Raji (cell line): ENCODE results near the gene CAMKV.

Experiments
- POLR2A ChIP-seq: IDR thresholded peaks from 2 replicates; pipeline ENCODE4 v1.6.1; 2011; ENCODE audit warnings: low read depth, low read length, control low read depth; ENCODE audit not compliant: insufficient read depth

CAMKV gene

DNA sequence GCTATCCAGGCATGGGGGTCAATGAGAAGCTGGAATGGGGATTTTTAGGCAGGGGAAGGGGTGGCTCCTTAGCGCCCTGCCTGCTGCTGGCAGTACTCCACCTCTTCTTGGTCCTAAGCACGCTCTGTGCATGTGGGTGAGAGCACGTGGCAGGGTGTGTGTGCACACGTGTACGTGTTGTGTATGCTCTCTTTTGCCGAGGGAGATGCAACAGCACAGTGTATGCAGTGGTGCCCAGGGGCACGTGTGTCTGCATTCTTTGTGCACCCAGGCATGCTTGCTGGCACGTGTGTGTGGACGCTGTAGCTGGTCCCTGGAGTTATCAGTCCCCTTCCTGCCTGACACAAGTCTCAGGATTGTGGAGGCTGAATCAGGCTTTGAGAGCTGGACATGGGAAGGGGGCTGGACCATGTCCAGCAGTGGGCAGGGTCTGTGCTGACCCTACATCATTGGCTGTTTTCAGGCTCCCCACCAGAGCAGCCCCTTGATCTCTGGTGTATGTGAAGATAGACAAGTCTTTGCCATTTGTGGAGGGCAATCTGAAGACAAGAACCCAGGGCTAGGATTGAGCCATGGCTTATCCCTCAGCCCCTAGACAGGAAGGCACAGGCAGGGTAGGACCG, 1.9 kb upstream of the CAMKV start:
- no peak for TF ChIP-seq POLR2A

DNA sequence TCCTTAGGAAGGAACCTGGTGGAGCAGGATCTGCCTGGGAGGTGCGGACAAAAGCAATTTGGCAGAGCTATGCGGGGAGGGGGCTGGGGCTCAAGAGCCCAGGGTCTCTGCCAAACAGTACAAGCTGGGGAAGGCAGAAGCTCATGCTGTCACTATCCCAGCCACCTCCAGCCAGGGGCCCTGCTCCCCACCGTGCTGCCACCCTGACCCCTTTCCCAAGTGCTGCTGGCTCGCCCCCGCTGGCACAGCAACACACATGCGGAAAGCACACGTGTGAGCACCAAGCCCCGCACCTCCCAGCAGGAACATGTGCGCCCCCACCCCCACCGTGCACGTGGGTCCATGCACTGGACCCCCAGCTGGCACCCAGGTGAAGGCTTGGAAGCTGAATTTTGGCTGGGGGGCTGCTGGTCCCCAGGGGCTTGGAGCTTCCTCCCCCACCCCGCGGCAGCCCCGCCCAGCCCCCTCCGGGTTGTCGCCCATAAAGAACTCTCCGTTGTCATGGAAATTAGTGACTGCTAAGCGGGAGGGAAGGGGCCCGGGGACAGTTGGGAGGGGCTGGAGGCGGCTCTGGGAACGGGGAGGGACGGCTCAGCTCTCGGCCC, 742 bp downstream of the CAMKV start:
- TF ChIP-seq POLR2A: no peak

DNA sequence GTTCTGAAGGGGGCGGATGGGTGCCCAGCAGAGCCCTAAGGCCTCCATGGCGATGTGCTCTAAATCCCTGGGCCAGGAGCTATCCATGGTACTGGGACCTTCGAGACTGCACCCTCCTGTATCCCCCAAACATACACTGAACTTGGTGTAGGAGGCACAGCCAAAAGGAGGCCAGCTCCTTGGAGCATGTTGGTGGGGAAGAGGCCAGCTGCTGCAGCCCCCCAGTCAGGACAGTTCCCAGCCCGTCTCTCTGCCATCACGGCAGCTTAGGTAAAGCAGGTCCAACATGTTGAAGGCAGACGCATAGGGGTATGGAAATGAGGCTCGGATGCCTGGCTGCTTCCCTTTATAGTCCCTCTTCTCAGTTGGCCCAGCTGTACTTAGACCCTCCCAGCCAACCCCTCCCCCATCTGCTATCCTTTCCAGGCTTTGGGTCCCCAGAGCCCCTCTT, 1.8 kb downstream of the CAMKV start:
- no peak for TF ChIP-seq POLR2A

DNA sequence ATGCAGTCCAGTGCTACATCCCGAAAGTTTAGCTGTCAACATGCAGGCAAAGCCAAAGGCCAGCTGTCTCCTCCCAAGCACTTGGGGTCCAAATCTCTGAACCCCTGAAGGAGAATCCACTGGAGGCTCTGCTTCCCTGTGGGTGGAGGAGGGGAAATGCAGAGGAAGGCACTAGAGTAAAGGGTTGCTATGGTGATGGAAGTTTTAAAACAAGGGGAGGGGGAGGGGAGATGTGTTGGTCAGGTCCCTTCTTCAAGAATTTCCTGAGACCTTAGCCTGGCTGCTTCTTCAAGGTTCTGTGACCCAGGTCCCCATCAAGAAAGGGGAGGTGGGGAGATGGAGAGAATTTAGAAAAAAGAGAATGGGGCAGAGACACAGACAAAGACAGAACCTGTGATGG, 2.3 kb downstream of the CAMKV start:
- TF ChIP-seq POLR2A: no peak

DNA sequence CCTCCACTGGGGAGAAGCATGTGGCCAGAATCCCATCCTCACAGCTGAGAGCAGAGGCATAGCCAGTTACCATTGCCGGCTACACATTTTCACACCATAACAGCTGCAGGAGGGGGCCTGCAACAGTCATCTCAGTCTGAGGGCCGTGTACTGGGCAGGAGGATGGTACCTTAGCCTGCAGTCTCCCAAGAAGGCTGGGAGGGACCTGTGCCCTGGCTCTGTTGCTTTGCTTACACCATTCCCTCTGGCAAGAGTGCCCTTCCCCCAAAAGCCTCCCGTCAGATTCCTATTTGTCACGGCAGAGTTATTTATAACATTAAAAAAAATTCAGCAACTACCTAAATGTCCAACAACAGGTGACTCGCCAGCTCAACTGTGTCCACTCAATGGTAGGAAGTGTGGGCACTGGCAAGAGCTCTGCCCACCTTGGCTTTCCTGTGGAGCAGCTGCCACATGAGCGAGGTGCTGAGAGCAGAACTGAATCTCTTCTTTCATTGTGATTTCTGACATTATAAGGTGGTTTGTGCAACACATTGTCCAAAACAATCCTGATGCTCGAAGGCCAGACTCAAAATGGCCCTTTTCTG, 4.4 kb downstream of the CAMKV start:
- TF ChIP-seq POLR2A: no peak

DNA sequence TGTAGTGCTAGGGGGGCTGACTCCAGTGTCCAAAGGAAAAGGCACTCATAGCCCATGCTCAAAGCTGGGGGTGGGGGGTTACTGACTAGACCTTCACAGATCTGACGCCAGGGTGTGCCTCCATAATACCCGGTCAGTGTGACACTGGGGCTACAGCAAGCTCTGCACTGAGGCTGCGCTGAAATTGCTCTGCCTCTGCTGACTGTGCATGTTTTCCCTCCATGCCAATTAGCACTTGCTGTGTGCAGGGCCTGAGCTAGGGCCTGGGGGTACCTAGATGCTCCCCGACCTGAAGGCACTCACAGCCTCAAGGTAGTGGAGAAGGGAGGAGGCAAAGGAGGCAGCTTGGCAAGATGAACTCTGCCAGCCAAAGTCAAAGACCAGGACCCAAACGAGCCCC, 5.2 kb downstream of the CAMKV start:
- no peak for TF ChIP-seq POLR2A

DNA sequence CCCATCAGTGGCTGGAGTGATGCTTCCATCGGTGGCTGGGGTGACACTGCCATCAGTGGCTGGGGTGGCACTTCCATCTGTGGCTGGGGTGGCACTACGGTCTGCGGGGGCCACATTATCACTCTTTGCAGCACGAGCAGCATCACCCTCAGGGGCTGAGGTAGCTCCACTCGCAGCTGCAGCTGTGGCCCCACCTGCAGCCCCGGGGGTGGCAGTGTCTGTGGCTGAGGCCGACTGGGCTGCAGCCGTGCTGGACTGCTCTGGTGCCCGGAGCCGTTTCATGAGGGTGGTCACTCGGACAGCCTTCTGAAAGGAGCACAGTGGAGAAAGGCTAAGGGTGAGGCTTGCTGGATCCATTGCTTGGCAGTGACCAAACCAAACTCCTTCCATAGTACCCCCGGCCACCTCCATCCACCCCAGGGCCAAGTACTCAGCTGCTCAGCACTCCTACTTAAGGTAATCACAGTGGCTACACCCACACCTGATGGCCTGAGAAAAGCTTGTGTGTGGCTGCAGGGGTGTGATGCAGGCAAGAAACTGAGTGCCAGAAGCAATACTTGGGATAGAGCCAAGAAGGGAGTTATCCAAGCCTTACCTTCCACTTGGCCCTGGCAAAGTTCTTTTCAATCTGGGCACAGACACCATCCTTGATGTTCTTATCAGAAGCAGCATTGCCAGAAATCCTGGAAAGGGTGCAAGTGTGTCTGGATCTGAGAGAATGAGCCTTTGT, 10.0 kb downstream of the CAMKV start:
- TF ChIP-seq POLR2A: no peak

DNA sequence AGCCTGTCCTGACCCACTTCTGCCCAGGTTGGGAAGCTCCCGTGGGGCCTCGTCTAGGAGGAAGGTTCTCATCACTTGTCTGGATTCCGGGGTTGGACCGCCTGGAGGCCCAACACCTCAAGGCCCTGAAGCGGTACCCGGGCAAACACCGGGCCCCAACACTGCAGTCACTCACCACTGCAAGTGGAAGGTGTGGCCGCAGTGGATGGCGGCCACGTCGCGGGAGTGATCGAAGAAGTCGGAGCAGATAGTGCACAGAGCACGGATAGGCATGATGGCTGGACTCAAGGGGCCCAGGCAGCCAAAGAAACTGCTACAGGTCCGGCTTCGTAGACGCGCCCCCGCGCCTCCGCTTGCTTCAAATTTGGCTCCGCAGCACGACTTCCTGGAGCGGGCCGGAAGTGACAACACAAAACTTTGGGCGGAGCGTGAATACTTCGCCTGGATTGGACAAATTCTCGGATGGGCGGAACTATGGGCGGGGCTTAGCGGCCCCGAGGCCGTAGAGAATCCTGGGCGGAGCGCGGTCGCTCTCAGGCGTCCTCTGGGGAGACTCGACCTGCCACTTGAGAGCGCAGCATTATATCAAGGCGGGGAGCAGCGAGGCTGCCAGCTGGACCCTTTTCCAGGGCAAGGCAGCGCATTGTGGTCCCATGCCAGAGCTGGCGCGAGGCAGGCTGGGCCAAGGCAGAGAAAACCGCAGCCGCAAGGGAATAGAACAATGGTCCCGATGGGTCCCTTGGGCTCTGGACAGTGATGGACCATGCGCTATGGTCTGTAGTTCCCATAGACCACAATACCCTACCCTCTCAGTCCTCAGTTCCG, 13.3 kb downstream of the CAMKV start, which contains the start of gene TRAIP:
TSS of gene TRAIP (minus strand) at position 384 of the 825 bp plus-strand sequence. CDS start at position 273, 111 bp downstream.
- peak; percentile 91 for TF ChIP-seq POLR2A

DNA sequence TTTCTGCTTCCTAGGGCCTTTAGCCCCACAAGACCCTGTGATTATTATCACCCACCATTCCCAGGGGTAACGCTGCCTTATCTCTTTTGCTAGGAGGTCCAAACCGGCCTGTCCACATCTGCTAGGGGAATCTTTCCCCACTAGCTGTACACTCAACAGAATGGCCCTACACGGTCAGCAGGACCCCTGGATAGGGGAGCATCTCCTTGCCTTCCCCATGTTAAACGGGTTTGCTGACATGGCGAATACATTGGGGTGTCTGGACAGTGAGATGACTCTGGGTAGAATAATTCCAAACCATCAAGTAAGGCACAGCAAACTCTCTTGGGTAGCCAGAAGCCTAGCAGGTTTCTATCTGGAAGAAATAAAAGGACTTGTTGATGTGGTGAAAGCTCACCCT, 14.0 kb downstream of the CAMKV start:
- no peak for TF ChIP-seq POLR2A

DNA sequence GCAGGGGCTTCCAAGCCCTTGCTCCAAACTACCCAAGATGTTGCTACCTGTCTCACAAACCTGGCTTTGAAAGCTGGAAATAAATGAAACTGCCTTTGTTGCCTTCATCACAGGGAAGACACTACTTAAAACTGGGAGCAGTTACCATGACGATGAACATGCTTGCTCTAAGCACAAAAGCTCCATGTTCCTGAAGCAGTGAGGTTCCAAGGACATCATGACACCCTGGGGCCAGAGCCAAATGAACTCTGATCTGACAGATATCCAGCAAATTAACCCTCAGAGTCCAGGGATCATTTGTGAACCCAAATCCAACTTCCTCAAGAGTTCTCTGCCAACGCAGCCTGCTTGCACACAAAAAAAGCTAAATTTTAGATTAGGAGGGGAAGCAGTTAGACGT, 24.0 kb downstream of the CAMKV start:
- TF ChIP-seq POLR2A: no peak

DNA sequence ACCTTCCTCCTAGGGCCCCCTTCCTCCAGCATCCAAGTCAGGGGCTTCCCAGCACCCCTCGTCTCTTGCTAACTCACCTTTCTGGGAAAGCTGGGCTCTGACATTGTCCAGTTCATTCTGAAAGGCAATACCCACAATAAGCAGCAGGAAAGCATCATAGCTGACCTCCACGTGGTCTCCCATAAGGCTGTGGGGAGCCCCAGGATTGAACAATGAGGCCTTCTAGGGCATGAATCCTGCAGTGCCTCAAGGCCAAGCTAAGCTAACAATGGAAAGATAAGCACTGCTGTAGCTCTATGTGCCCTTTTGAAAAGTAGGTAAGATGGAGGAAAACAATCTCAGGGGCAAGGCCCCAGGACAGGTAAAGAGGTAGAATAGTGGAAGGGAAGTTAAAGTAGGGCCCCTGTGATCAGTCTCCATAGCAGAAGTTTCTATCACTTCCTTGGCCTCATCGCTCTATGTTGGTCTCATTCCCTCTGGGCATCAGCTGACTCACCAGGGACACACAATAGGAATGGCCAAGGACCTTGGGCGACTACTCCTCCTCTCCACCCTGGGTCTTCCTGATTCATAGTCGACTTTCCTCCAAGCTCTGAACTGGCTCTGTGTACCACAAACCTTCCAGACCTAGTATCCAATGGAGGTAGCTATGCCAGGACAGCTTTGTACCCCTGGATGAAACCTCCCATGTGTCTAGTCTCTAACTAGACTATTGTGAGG, 25.1 kb downstream of the CAMKV start:
- no peak for TF ChIP-seq POLR2A

DNA sequence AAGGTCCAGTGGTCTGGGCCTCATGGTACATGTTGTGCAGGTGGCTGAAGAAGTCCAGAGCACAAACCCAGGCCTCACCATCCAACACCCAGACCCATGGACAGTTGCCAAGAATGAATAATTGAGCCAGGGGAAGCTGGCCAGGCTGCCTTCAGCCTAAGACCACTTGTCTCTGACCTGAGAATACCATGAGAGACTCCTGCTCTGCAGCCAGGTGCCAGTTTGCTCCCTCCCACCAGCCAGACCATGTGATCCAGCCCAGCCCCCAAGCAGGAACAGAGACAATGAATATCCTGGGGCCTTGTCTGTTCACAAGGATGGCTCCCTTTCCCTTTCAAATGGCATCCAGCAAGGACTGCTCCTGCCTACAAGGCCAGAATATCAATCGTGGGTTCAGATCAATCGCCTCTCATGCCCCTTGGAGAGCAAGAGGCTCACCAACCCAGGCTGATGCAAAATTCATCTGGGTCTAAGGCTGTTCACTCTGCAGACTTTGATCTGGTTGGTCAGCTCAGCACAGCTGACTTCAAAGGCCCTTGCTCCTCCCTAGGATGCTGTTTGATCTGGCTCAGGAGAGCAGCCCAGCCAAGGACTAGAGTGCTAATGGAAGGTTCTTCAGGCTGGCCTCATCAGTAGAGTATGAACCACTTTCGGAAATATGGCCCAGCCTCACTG, 26.7 kb downstream of the CAMKV start:
- TF ChIP-seq POLR2A: no peak

DNA sequence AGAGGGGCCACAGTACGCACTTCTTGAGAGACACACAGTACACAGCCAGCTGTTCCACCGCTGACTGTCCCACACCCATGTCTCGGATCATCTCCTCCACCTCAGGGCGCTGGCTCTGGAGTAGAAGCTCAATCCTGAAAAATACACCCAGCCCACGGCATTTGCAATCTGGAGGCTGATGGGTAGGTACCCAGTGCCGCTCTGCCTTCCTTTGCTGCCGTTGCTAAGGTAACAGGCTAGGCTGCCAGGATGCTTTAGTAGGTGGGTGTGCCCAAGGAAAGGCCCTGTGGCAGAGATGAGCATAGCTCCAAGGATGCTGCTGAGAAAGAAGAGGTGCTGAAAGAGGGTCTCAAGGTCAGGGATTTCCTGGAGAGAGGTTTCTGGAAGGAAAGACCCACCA, 27.9 kb downstream of the CAMKV start:
- TF ChIP-seq POLR2A: no peak

DNA sequence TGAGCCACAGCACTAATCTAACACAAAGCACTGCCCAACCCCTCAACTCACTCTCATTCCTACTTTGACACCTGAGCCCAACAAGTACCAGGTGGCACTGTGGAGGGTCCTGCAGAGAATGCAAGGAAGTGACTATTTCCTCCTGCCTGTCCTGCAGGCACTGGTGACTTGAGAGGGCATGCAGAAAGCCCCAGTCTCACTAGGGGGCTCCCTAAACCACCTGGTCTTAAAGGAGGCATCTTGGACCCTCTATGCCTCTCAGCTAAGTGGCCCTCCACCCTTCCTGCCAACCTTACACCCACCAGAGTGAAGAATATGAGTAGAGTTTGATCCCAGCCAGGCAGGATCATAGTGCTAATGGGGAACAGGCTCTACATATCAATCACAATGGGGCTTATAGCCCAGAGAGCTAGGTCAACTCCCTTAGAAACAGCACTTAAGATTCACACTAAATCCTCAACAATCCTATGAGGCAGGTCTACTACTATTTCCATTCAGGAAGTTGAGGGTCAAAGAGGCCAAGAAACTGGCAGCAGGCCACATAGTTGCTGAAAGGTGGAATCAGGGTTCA, 28.5 kb downstream of the CAMKV start:
- no peak for TF ChIP-seq POLR2A

DNA sequence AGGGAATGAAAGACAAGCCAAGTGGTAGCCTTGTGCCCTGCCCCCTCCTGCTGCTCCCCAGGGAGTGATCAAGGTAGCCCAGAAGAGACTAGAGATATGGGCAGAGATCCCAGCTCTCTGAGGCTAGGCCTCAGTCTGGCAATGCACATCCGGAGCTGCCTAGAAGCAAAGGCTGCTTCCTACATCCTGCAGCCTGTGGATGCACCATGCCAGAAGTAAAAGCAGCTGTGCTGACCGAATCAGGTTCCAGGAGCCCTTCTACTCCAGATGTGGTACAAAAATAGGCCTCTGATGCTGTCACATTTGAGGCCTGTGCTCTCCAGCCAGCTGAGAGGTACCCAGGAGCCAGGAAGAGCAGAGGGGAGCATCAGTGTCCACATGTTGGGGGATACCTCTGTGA, 29.3 kb downstream of the CAMKV start:
- no peak for TF ChIP-seq POLR2A
